NCI-H2171 (cell line): Measurements from ENCODE around the gene PTPRQ.
"Not testable (repeated sequence)": the region's sequence is repeated elsewhere in the genome, so short reads cannot be mapped to it uniquely, and the experiment has no call there.

ENCODE experiments used
- DNase-seq: peaks from one replicate; lab custom pipeline; 2025; lab: John Stamatoyannopoulos, UW

Gene PTPRQ

DNA sequence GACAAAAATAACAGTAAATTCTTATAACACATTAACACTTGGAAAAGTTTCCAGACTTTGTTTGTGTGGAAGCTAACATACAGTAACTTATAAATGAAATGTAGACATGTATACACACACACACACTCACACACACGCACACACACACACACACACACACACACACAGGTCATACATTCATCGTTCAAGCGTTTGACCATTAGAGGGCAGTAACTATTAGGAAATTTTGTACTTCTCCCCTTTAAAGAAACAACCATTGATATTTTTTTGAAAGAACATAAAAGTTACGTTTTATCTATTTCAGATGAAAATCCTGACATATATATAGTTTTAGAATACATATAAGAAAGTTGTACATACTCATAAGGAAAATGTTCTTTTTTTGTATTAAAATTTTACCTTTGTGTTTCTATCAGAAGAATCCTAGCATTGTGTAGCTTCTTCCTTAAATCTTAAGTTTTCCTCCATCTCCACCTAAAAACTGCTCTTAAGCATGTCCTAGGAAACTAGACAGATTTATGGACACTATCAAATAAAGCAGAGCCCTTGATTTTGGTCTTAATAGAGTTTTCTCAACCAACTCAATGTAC lies 29.0 kb downstream of the PTPRQ start:
- DNase-seq = peak; percentile 20

DNA sequence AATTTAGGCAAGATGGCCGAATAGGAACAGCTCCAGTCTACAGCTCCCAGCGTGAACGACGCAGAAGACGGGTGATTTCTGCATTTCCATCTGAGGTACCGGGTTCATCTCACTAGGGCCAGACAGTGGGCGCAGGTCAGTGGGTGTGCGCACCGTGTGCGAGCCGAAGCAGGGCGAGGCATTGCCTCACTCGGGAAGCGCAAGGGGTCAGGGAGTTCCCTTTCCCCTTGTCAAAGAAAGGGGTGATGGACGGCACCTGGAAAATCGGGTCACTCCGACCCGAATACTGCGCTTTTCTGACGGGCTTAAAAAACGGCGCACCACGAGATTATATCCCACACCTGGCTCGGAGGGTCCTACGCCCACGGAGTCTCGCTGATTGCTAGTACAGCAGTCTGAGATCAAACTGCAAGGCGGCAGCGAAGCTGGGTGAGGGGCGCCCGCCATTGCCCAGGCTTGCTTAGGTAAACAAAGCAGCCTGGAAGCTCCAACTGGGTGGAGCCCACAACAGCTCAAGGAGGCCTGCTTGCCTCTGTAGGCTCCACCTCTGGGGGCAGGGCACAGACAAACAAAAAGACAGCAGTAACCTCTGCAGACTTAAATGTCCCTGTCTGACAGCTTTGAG lies 33.6 kb downstream of the PTPRQ start:
- DNase-seq = not testable (repeated sequence)

DNA sequence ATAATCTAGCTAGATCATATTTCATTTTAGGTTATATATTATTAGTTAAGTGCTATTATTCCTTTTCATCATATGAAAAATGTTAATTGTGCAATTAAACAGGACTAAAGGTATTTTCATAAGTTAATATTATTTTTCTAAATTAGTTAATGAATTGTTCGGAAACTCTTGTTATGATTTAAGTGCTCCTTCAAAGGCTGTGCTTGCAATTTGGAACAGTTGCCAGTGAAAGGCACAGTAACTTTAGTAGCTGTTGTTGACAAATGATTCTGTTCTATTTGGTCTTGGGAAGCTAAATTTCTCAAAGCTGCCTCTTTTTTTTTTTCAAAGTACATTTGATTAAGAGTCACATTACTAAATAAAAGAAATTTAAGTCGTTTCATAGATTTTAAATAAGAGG lies 40.7 kb downstream of the PTPRQ start:
- no peak for DNase-seq

DNA sequence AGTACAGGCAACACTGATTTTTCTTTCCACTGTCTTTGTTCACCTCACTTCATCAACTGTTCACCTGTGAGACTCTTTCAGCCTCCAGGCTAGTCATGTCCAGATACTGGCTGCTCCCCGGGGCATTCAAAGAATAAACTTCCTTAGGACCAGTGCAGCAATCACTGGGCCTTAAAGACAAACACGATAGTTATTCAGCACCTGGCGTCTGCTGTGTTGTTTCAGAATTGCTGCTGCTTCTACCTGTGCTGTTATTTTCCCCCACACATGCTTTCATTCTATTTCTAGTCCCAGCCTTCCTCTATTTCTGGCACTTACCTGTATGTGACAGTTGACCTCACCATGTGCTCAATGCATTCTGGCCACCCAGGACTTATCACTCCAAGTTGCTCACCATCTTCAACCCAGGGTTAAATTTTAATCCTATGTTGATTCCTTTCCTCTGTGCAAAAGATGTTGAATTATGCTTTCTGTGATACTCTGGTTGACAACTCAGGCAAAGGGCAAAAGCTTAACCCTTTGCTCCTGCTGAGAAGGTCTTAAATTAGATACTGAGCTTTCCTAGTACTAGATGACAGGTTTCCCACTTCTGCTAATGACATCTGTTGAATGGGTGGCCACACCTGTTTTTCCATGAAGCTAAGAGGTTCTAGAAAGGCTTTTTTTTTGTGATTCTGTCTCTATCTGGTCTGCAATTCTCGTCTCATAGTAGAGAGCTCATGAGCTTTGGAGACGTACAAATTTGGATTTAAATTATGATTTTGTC lies 41.4 kb downstream of the PTPRQ start:
- DNase-seq = no peak

DNA sequence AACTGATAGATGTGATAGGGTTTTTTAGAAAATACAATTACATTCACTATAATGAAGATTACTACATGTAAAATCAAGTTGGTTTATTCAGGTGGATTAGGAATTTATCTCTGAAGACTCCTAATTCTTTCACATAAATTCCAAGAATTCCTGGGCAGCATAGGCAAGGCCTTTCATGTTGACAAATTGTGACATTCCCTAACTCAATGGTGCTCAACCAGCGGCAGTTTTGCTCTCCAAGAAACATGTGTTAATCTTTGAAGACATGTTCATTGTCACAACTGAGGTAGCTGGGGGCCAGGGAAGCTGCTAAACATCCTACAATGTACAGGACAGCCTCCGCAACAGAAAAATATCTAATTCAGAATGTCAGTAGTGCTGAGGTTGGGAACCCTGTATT lies 46.3 kb downstream of the PTPRQ start:
- DNase-seq = no peak

DNA sequence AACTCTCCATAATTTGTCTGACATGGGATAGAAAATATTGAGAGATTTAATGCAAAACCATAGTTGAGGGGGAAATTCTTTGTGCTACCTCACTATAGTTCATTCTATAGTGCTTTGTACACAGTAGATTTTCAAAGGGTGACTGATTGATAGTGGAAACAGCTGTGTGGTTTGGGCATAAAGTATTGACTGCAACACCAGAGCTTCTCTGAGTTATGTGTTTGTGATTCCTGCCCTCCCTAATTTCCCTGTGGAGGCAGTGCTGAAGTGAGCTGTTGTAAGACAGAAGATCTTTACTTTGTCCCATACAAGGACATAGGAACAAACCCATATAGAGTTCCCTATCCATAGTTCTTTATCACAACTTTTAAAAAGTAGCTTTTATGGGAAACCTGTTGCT lies 47.1 kb downstream of the PTPRQ start:
- DNase-seq = no peak

DNA sequence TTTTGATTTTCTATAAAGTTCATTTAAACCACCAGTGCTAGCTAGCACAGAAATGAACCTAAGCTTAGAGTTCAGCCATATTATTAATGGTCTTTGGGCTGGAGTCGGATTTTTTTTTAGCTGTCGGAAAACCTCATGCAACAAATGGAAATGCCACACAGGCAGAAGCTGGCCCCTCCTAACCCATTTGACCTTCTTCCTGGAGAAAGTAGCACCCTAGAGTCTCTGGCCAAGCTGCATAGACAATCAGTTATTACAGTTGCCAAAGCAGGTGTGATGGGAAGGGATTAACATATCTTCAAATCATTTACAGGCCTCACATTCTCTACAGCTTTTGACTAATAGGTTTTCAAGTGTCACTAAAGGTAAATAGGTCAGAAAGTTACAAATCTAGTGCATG lies 49.4 kb downstream of the PTPRQ start:
- no peak for DNase-seq

DNA sequence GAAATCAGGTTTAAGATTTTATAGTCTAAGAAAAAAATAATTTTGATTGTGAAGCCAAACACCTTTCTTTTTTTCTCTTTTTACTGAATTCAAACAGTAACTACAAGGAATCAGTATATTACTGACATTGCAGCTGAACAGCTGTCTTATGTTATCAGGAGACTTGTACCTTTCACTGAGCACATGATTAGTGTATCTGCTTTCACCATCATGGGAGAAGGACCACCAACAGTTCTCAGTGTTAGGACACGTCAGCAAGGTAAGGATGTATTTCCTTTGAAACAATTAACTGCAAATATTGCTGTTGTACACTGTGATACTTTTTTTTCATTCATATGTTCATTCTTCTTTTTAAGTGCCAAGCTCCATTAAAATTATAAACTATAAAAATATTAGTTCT lies 50.8 kb downstream of the PTPRQ start:
- peak; percentile 68 for DNase-seq

DNA sequence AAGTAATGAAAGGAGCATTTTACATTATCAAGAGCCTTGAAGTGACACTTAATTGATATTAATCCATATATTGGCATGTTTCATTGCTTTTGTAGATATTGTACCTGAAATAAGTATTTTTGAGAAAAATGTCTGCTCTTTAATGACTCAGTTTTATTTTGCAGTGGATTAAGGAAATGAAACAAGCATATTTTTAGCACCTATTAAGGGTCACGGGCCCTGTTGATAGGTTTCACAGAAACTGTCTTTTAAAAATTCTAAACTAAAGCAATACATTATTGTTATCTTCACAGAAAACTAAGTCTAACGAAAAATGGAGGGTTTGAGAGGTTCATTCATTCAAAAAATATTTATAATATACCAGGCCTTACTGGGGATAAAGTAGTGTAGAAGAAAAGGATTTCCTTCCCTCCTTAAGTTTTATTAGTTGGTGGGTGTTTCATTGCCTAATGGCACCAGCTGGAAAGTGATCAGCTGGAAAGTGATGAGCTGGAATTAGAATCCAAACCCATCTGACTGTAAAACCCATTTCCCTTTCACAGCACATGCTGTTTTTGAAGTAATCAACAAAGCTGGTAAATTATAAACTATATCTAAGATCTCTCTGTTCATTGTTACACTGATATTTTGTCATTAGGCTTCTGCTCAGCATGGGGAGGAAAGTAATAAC lies 54.2 kb downstream of the PTPRQ start:
- no peak for DNase-seq

DNA sequence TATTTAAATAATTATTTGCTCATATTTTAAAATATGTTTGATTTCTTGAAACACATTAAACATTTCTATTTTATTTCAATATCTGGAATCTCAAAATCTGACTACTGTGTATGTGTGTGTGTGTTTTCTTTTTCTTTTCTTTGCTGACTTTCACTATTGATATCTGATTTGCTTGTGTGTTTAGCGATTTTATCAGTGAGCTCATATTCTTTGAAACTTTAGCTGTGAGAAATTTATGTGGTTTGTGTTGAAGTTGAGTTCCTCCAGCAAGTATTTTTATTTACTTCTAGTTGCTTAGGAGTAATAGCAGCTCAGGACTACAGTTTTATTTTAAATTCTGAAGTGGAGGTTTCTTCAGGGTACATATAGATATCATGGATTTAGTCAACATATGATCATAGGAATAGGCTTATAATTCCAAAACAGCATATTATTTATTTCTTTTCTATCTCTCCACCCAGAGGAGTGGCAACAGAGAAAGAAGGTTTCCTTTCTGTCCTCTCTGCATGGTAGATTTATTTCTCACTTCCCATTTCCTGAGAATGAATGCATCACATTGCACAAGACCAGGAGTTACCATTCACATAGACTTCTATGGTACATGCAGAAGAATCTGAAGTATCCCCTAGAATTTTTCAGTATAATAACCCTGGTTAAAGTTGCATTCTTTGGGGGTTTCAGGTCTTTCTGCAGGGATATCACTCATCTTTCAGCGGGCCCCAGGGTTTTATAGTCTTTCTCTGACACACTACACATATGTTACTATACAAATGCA lies 60.5 kb downstream of the PTPRQ start:
- DNase-seq = no peak

DNA sequence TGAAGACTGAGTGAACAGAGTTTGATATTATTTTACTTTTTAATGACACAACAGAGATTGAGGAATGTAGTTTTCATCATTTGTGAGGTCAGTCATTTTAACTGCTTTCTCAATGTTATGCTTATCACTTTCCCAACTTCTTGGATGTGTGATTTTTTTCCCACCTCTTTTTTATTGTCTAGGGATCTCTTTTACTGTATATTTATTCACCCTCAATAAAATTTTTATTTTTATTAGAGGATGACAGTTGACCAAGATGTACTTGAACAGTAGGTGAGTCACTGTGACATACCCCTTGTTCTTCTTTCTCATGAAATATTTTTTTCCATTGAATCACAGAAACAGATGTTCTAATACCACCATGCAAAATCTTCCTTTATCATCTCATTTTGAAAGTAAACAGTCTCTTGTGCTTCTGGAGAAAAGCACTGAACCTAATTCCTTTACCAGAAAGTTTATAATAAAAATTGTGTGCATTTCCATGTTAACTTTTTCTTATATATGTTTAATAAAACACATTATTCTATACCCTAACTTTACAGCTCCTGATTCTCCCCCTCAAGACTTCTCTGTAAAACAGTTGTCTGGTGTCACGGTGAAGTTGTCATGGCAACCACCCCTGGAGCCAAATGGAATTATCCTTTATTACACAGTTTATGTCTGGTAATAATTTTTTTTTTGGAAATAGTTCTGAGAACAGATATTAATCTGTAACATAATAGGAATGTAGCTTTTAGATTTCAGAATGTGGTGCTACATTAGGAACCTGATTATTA lies 65.9 kb downstream of the PTPRQ start:
- no peak for DNase-seq

DNA sequence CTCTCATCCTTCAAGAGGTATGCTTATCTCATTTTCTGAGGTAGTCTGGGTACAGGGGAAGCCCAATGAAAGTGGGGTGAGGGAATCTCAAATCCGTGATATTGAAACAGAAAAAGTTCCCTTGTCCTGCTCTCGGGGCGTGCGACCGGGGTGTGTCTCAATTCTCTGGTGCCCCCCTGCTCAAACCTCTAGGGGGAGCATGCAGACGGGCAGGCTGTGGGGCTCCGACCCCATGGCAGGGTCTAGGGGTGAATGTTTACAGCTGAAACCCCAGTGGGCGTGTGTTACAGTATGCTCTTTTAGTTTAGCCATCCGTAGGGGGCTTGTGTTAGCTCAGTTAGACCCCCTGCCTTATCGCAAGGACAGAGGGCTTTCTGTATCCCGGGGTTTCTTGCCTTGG lies 68.7 kb downstream of the PTPRQ start:
- DNase-seq = no peak

DNA sequence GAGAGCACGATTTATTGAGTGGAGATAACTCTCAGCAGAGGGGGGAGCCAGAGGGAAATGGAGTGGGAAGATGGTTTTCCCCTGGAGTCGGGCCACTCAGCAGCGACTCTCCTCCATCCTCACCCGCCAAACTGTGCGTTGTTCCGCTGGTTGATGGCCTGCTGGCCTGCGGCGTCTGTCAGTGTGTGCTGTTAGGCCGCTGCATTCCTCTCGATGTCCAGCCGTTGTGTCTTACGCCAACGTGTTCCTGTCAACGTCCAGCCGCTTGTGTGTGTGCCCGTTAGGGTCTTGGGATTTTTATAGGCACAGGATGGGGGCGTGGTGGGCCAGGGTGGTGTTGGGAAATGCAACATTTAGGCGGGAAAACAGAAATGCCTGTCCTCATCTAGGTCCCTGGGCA lies 69.2 kb downstream of the PTPRQ start:
- no peak for DNase-seq

DNA sequence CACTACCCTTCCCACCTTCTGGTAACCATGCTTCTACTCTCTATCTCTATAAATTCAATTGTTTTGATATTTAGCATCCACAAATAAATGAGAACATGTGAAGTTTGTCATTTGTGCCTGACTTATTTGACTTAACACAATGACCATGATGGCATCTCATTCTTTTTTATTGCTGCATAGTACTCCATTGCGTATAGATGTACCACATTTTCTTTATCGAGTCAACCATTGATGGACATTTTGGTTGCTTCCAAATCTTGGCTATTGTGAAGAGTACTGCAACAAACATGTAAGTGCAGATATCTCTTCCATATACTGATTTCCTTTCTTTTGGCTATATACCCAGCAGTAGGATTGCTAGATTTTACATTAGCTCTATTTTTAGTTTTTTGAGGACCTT lies 73.6 kb downstream of the PTPRQ start:
- no peak for DNase-seq

DNA sequence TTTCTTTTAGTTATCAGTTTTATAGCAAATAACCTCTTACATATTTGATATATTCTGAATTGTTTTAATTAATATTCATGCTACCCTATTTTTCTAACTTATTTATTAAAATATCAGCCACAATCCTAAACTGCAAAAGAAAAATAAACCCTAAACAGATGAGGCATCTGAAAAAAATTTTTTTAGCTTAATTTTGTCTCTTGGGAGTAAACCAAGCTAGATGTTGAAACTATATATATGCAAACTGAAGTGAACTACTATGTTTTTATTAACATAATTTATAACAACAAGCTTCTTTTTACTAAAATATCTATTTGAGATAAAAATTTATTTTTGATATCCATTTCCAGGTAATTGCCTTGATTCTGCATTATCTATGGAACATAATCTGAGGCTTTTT lies 87.6 kb downstream of the PTPRQ start:
- DNase-seq = no peak

DNA sequence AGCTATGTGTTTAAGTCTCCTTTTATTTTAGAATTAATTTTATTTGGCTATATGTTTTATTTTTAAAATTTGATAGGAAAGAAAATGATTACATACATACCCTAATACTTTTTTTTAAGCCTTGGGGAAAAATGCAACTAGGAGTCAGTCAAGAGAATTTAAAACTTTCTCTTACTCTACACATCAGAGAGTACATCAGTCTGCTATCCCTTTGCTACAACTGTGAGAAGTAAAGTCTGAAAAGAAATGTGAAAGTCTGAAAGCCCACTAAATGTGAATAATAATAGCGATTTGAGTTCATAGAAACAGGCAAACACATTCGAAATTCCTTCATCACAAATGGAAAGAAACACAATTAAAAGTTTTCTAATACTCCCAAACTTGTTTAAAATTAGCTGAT lies 95.0 kb downstream of the PTPRQ start:
- DNase-seq = no peak

DNA sequence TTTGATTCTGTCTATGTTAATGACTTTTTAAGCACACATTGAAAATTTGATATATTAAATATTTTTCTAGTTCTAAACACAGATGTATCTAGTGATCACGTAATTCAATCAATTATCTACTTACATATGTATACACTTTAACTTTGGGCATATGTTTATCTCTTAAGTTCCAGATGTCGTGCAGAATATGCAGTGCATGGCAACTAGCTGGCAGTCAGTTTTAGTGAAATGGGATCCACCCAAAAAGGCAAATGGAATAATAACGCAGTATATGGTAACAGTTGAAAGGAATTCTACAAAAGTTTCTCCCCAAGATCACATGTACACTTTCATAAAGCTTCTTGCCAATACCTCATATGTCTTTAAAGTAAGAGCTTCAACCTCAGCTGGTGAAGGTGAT lies 105.3 kb downstream of the PTPRQ start:
- no peak for DNase-seq

DNA sequence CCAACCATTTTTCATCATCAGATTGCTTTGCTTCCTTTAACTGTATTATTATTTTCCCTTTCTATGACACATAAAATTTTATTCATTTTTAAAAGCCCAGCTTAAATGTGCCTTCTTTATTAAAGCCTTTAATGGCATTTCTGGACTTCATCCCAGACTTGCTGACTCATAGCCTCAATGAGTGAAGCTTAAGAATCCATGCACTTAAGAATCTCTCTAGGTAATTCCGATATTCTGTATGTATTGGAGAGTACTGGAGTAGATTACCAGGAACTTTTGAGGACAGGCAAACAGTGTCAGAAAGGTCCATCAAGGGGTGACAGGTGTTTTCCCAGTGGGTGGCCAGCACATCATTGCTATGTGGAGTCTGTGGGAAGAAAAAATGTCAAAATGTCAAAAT lies 107.9 kb downstream of the PTPRQ start:
- DNase-seq = no peak

DNA sequence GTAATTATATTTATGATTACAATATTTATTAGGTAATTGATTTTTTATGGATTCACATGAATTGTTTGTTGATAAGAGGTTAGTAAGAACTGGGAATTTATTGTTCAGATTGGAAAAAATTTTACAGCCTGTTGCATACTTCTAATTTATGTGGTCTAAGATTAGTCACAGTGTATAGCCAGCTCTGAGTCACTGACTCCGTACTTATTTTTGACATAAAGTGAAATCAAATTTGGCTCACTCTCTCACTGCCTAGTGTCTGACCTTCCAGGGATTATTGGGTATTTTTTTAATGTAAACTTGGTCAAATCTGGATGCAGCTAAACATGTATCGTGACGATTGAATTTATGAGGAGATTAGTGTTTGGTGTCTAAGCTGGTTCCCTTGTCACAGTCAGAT lies 109.3 kb downstream of the PTPRQ start:
- DNase-seq = no peak

DNA sequence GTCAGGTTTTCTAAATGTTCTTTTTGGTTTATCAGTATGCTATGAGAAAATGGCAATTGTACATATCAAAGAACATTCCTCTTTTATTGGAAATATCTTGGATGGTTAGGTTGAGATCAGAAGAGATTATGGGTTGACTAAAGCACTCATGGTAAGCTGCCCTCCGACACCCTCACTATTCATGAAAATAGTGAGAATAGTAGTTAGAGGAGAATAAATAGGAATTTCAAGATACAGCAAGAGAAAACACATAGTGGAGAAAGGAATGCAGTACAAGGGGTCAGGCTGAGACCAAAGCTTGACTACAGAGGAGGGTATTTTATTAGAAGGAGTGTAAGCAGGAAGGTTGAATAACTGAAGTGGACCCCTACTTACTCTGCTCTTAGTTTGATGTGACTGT lies 112.5 kb downstream of the PTPRQ start:
- DNase-seq = no peak

DNA sequence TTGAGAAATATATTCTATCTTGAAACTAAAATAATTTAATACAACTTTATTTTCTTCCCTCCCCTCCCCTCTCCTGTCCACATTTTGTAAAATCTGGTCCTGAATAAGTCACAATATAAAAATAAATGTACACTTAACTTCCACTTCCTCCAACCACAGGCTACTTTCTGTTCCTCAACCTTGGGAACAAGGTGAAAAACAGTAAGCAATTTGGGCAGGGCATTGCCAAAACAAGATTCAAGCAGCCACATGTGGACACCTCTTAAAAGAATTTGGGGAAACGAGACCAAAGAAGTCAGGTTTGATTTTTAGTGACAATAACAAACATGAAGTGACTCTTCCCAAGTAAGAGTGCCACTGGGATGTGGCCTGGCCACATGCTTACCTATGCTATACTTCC lies 115.7 kb downstream of the PTPRQ start:
- no peak for DNase-seq

DNA sequence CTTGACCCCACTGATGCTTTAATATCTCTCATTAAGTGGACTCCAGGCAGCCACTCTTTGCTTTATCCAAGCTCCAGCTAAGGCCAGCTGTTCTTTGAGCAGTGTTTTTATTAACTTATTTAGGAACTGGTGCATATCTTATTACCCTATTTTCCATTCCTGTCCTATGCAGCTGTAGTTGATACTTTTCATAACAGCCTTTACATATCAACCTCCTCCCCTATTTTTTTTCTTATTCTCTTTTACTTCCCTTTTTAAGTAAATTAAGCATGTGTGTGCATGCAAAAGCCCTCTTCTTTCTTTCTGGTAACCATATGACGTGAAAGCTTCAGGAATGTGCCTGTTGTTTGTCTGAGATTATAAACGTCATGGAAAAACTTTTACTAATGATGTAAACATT lies 121.2 kb downstream of the PTPRQ start:
- DNase-seq = peak; percentile 67
